HCT116 (cell line): ENCODE results near the gene IPP. TPM values are rescaled to one million over a fixed set of nuclear protein-coding genes. Genes with fewer than 3 reads are reported as not detected.
"Not testable (repeated sequence)": the region's sequence is repeated elsewhere in the genome, so short reads cannot be mapped to it uniquely, and the experiment has no call there.

Experiments
- ATAC-seq: fragments of 200-7000 bp; cut with Tn5 transposase; 2 replicates; pipeline ENCODE4 v1.9.1; 2020; ENCODE audit warnings: mild to moderate bottlenecking, moderate library complexity
- BruUV-seq: library from RNA; stranded (reverse); fragments of 400-500 nt; replicated peaks from 2 replicates; lab custom pipeline; 2021; lab: Mats Ljungman, UMichigan
- CTCF ChIA-PET: fragments of 300-600 bp; sonication (Branson Sonifier 250); formaldehyde crosslinking; loops from one replicate; lab custom pipeline; 2021; ENCODE audit warnings: antibody characterized with exemption; lab: Charles Lee
- POLR2A ChIA-PET: fragments of 300-600, 350-600 bp; sonication (Branson Sonifier 250); formaldehyde crosslinking; loops from one replicate; lab custom pipeline; 2021; ENCODE audit warnings: antibody characterized with exemption; lab: Charles Lee
- RAD21 ChIA-PET, 2 experiments: fragments of 300-600 bp; sonication (Branson Sonifier 250); formaldehyde crosslinking; loops; one replicate each; lab custom pipeline; 2023; ENCODE audit warnings: low total read pairs in 2 of 2; ENCODE audit not compliant: uncharacterized antibody in 2 of 2, unreplicated experiment in 2 of 2, low non-redundant PET in 1 of 2; lab: Charles Lee
- DNase-seq: peaks from one replicate; pipeline ENCODE4 v3.0.0-alpha.2; 2010; ENCODE audit warnings: low read depth, low spot score
- H2AFZ ChIP-seq: fragments of 200-600 bp; shearing (Covaris generic), sonication (generic); 2 replicates; pipeline ENCODE4 v1.6.1; 2017; ENCODE audit warnings: low read depth, mixed run types, mixed read lengths, antibody characterized with exemption, low read length; ENCODE audit not compliant: poor library complexity, severe bottlenecking
- H3K27ac ChIP-seq: 2 replicates; pipeline ENCODE4 v1.5.1; 2012; ENCODE audit warnings: low read depth, low read length
- H3K27me3 ChIP-seq: fragments of 200-600 bp; sonication (generic); 2 replicates; pipeline ENCODE4 v1.6.1; 2016; ENCODE audit warnings: mixed run types, low read length, mixed read lengths; ENCODE audit not compliant: insufficient read depth
- H3K36me3 ChIP-seq, 2 experiments: fragments of 200-500 bp in 1 of 2; fragments of 200-600 bp in 1 of 2; sonication (Bioruptor generic) in 1 of 2; sonication (generic) in 1 of 2; 2 replicates each; pipeline versions ENCODE4 v1.5.1 to v1.6.1; 2014 to 2016; ENCODE audit warnings: low read length in 2 of 2, inconsistent platforms in 1 of 2, mixed read lengths in 1 of 2, mixed run types in 1 of 2; ENCODE audit not compliant: insufficient read depth in 2 of 2, control insufficient read depth in 1 of 2
- H3K4me1 ChIP-seq, 2 experiments: fragments of 200-600 bp in 1 of 2; sonication (generic) in 1 of 2; 2 replicates each; pipeline versions ENCODE4 v1.5.1 to v1.6.1; 2012 to 2017; ENCODE audit warnings: low read length in 2 of 2, inconsistent platforms in 1 of 2, mild to moderate bottlenecking in 1 of 2, mixed read lengths in 1 of 2, mixed run types in 1 of 2, moderate library complexity in 1 of 2; ENCODE audit not compliant: insufficient read depth in 2 of 2, control insufficient read depth in 1 of 2
- H3K4me2 ChIP-seq: fragments of 200-600 bp; sonication (generic); 2 replicates; pipeline ENCODE4 v1.6.1; 2017; ENCODE audit warnings: mixed run types, low read length, mixed read lengths
- H3K4me3 ChIP-seq, 2 experiments: fragments of 200-600 bp in 1 of 2; sonication (generic) in 1 of 2; replicated peaks in 1 of 2; 2 replicates each; pipeline ENCODE4 v1.5.1; 2011 to 2016; ENCODE audit warnings: low read length in 2 of 2, control low read depth in 1 of 2, low read depth in 1 of 2, mild to moderate bottlenecking in 1 of 2, mixed read lengths in 1 of 2, mixed run types in 1 of 2
- H3K79me2 ChIP-seq: fragments of 200-600 bp; sonication (generic); 2 replicates; pipeline ENCODE4 v1.6.1; 2017; ENCODE audit warnings: mild to moderate bottlenecking, mixed run types, low read length, moderate library complexity, mixed read lengths; ENCODE audit not compliant: insufficient read depth
- H3K9ac ChIP-seq: fragments of 200-600 bp; sonication (generic); 2 replicates; pipeline ENCODE4 v1.6.1; 2016; ENCODE audit warnings: low read length, mixed read lengths
- H3K9me2 ChIP-seq: fragments of 200-600 bp; sonication (generic), shearing (Covaris generic); 2 replicates; pipeline ENCODE4 v1.6.1; 2017; ENCODE audit warnings: mixed run types, mild to moderate bottlenecking, moderate library complexity; ENCODE audit not compliant: insufficient read depth
- H3K9me3 ChIP-seq, 2 experiments: fragments of 200-500 bp in 1 of 2; fragments of 200-600 bp in 1 of 2; sonication (Bioruptor generic) in 1 of 2; sonication (generic) in 1 of 2; 2 replicates each; pipeline ENCODE4 v1.6.1; 2014 to 2017; ENCODE audit warnings: low read length in 2 of 2, mixed read lengths in 2 of 2, inconsistent platforms in 1 of 2, low read depth in 1 of 2, mild to moderate bottlenecking in 1 of 2, mixed run types in 1 of 2, moderate library complexity in 1 of 2; ENCODE audit not compliant: control insufficient read depth in 1 of 2, insufficient read depth in 1 of 2
- H4K20me1 ChIP-seq: fragments of 200-600 bp; sonication (generic), shearing (Covaris generic); 2 replicates; pipeline ENCODE4 v1.6.1; 2017; ENCODE audit warnings: mixed run types, mild to moderate bottlenecking, moderate library complexity; ENCODE audit not compliant: insufficient read depth
- ELF1 ChIP-seq: IDR thresholded peaks from 2 replicates; pipeline ENCODE4 v1.6.1; 2012; ENCODE audit warnings: low read depth, borderline replicate concordance
- JUND ChIP-seq: IDR thresholded peaks from 2 replicates; pipeline ENCODE4 v1.6.1; 2012
- SRF ChIP-seq: IDR thresholded peaks from 2 replicates; pipeline ENCODE4 v1.6.1; 2012; ENCODE audit warnings: low read depth
- YY1 ChIP-seq: IDR thresholded peaks from 2 replicates; pipeline ENCODE4 v1.6.1; 2011; ENCODE audit warnings: low read length, low read depth, moderate library complexity, mild to moderate bottlenecking; ENCODE audit not compliant: insufficient replicate concordance; ENCODE audit errors: extremely low read depth
- ZFX ChIP-seq: fragments of 450-650 bp; IDR thresholded peaks from 2 replicates; pipeline ENCODE4 v1.6.1; 2017
- intact Hi-C: fragments of 100-400 bp; cut with micrococcal nuclease; formaldehyde crosslinking; loops from 2 replicates; pipeline ENCODE4 v1.10.0; 2022
- total RNA-seq: library from RNA; stranded (reverse); gene quantifications from one replicate; pipeline ENCODE4 v1.2.1, GENCODE V29; 2021; ENCODE audit not compliant: unreplicated experiment

IPP gene
- total RNA-seq, 1 experiment from 2014 or later = 13.8 TPM

GRCh38 chr1:45677751-45678245, 72.7 kb downstream of the IPP start:
- intact Hi-C loops = no loop called here
- TF ChIP-seq SRF (no peak), ZFX (no peak), YY1 (no peak), JUND (no peak), ELF1 (no peak)
- H3K9me3 ChIP-seq = no peaks in the 10 kb centered on the region

GRCh38 chr1:45676553-45676952, 73.9 kb downstream of the IPP start:
- H4K20me1 ChIP-seq, ATAC-seq, intact Hi-C loops, RAD21 ChIA-PET, H3K4me3 ChIP-seq, H3K9me2 ChIP-seq, H3K27me3 ChIP-seq, H3K9ac ChIP-seq, H3K27ac ChIP-seq, H3K4me1 ChIP-seq, BruUV-seq, H3K4me2 ChIP-seq, H2AFZ ChIP-seq, H3K9me3 ChIP-seq, DNase-seq, H3K36me3 ChIP-seq: not testable (repeated sequence)
- CTCF ChIA-PET = interaction anchor here (1.3 kb wide), 1 partner anchor 10 kb away, joined by 4 read pairs; the partner anchor contains the start of gene GPBP1L1
- H3K79me2 ChIP-seq = peaks cover 97% of the 10 kb centered on the region
- POLR2A ChIA-PET = interaction anchor here (1.0 kb wide), 1 partner anchor 9 kb away, joined by 3 read pairs; no protein-coding TSS in a partner anchor

More at GRCh38 chr1:45677751-45678245, 72.7 kb downstream of the IPP start:
- DNase-seq (no peak), ATAC-seq (no peak)
- H3K36me3 ChIP-seq = 0 out of 4 replicates have a peak, but pooled peaks cover 0 to 7% of the 10 kb centered on the region in 2 experiments
- ChIA-PET CTCF (no interaction called here), RAD21 (no interaction called here), POLR2A (no interaction called here)
- peaks cover 97% of the 10 kb centered on the region for H3K79me2 ChIP-seq
- no peaks in the 10 kb centered on the region for H3K4me1 ChIP-seq
- no peak overlapping the region for H3K27ac ChIP-seq
- H3K4me2 ChIP-seq = no peak overlapping the region
- H3K9ac ChIP-seq = no peak overlapping the region
- BruUV-seq = no TSS peak
- no peak overlapping the region for H2AFZ ChIP-seq
- no peaks in the 10 kb centered on the region for H3K27me3 ChIP-seq
- H4K20me1 ChIP-seq = peaks cover 5% of the 10 kb centered on the region; the same call in 1 of the 2 replicates
- H3K9me2 ChIP-seq = no peaks in the 10 kb centered on the region
- no peak overlapping the region for H3K4me3 ChIP-seq
